ENCODE results near the gene AGPAT2. TPM values are rescaled to one million over a fixed set of nuclear protein-coding genes. Genes with fewer than 3 reads are reported as not detected.

Gene AGPAT2
- total and polyA plus RNA-seq, 2 of the 4 experiments (the other 2 are of a cell fraction) = 16.1 to 39.5 TPM

DNA sequence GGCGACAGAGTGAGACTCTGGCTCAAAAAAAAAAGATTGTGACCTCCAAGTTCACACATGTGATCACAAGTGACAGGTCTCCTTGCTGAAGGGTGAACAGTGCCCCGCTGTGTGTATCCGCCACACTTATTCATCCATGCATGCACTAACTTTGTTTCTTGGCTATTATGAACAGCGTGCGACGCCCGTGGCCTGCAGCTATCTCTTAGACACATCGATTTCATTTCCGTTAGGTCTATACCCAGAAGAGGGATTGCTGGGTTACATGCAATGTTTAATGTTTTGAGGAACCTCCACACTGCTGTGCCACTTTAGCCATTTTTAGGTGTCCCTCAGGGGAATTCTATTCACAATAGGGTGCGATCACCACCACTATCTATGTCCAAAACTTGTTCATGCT is 36.6 kb downstream of the AGPAT2 start:
- intact Hi-C loops (cut with micrococcal nuclease) (no loop called here), in situ Hi-C loops (cut with MboI; ENCODE audit: low sequenced_read_pairs) (no loop called here), dilution Hi-C loops (cut with HindIII; ENCODE audit: low sequenced_read_pairs, unreplicated experiment) (no loop called here)
- Histone ChIP-seq H2AFZ (replicated peaks; ENCODE audit: low read length, poor library complexity) (no peak overlapping the region), H3K18ac (ENCODE audit: low read depth, low read length) (no peak overlapping the region), H3K14ac (replicated peaks; ENCODE audit: low read depth, low read length) (no peak overlapping the region), H2AK9ac (replicated peaks; ENCODE audit: low read depth, low read length, poor library complexity) (no peak overlapping the region), H3K27ac (ENCODE audit: insufficient read depth, low read length) (no peak overlapping the region), H2BK15ac (ENCODE audit: low read depth, low read length) (no peak overlapping the region), H3K4me2 (ENCODE audit: low read depth, low read length) (no peak overlapping the region), H4K8ac (ENCODE audit: low read depth in 2 of 2, low read length in 2 of 2) (no peak overlapping the region), H3K79me1 (ENCODE audit: low read depth in 1 of 2, low read length in 2 of 2) (no peaks in the 10 kb centered on the region), H3K9me1 (ENCODE audit: insufficient read depth, low read length) (no peaks in the 10 kb centered on the region), H2BK20ac (ENCODE audit: low read depth, low read length) (no peak overlapping the region), H3K56ac (ENCODE audit: extremely low read depth, insufficient read depth, low read length) (no peak overlapping the region), H4K91ac (ENCODE audit: insufficient read depth, low read depth, low read length) (no peak overlapping the region), H3K4me3 (ENCODE audit: insufficient read depth, low read depth, low read length) (no peak overlapping the region), H2AK5ac (ENCODE audit: low read depth, low read length) (no peak overlapping the region), H4K20me1 (ENCODE audit: insufficient read depth, low read length) (no peaks in the 10 kb centered on the region), H3K27me3 (ENCODE audit: control insufficient read depth, insufficient read depth, low read length) (peaks cover 3% of the 10 kb centered on the region; the same call in 1 of the 2 replicates), H2BK120ac (ENCODE audit: low read depth, low read length) (no peak overlapping the region), H3K9me3 (ENCODE audit: control insufficient read depth, insufficient read depth, low read length) (no peaks in the 10 kb centered on the region), H3K23ac (ENCODE audit: low read depth, low read length) (no peak overlapping the region), H3K4me1 (ENCODE audit: control insufficient read depth, insufficient read depth, low read length) (no peaks in the 10 kb centered on the region), H4K5ac (ENCODE audit: low read depth, low read length) (no peak overlapping the region), H3K36me3 (ENCODE audit: control insufficient read depth, insufficient read depth, low read length) (no peaks in the 10 kb centered on the region), H2BK5ac (ENCODE audit: low read depth, low read length, poor library complexity, severe bottlenecking) (no peak overlapping the region), H3K4ac (ENCODE audit: low read depth, low read length) (no peak overlapping the region), H3K9ac (ENCODE audit: low read depth, low read length) (no peak overlapping the region)
- CTCF ChIA-PET = no interaction called here
- TF ChIP-seq RCOR1 (IDR thresholded peaks at IDR 0.05; ENCODE audit: insufficient replicate concordance, low read length) (no peak), MAZ (IDR thresholded peaks at IDR 0.05; ENCODE audit: borderline replicate concordance, low read depth, low read length) (no peak), MAFK (IDR thresholded peaks at IDR 0.05; ENCODE audit: low read depth, low read length) (no peak), RFX5 (IDR thresholded peaks at IDR 0.05; ENCODE audit: low read depth, low read length) (no peak)
- TF ChIP-seq, protein P1, sequence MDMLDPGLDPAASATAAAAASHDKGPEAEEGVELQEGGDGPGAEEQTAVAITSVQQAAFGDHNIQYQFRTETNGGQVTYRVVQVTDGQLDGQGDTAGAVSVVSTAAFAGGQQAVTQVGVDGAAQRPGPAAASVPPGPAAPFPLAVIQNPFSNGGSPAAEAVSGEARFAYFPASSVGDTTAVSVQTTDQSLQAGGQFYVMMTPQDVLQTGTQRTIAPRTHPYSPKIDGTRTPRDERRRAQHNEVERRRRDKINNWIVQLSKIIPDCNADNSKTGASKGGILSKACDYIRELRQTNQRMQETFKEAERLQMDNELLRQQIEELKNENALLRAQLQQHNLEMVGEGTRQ (IDR thresholded peaks at IDR 0.05; ENCODE audit: low read depth, low read length) = no peak
- no TSS peak for BruUV-seq (replicated peaks)
- no peak for ATAC-seq (ENCODE audit: low read depth)
- POLR2A ChIA-PET (ENCODE audit: unreplicated experiment) = interaction anchor here (0.6 kb wide), 1 partner anchor 695 kb away, joined by 3 read pairs; no protein-coding TSS in a partner anchor
- DNase-seq = no peak
- WGBS, 2 experiments (ENCODE audit: extremely low coverage in 2 of 2, insufficient read length in 1 of 2) = 84% methylated on average over 6 of the region's 10 CpGs; no CpG with 5 or more reads in 1 of the 2 experiments

Data from IMR-90 (cell line).